GM10248 (cell line): ENCODE measurements around the gene SCUBE1.

ENCODE experiments used
- CTCF ChIA-PET: fragments of 300-600 bp; sonication (Branson Sonifier 250); formaldehyde crosslinking; extraction: SDS; loops from one replicate; lab custom pipeline; 2021; ENCODE audit warnings: antibody characterized with exemption; lab: Yijun Ruan, JAX
- POLR2A ChIA-PET: fragments of 350-650 bp; sonication (Branson Sonifier 250); formaldehyde crosslinking; extraction: SDS; loops from one replicate; lab custom pipeline; 2020; ENCODE audit warnings: antibody characterized with exemption; lab: Yijun Ruan, JAX
- DNase-seq: peaks from one replicate; pipeline ENCODE4 v3.0.0; 2012; ENCODE audit errors: extremely low spot score
- CTCF ChIP-seq: IDR thresholded peaks from 2 replicates; pipeline ENCODE4 v1.5.1; 2012; ENCODE audit warnings: mild to moderate bottlenecking, low read depth; ENCODE audit errors: extremely low read depth, missing control alignments, control extremely low read depth

The SCUBE1 gene

GRCh38 chr22:43228330-43228729 is 114.8 kb downstream of the SCUBE1 start:
- DNase-seq, result peak; percentile 45
- ChIA-PET CTCF (interaction anchor here (9.0 kb wide), 1 partner anchor 118 kb away, joined by 77 read pairs; no protein-coding TSS in a partner anchor), POLR2A (no interaction called here)
- no peak for TF ChIP-seq CTCF

- POLR2A ChIA-PET, result no interaction called here
- CTCF ChIA-PET, result interaction anchor here (9.0 kb wide), 1 partner anchor 119 kb away, joined by 77 read pairs; no protein-coding TSS in a partner anchor
- no peak for DNase-seq
- TF ChIP-seq CTCF, result no peak
Observed at GRCh38 chr22:43227239-43227630, 115.9 kb downstream of the SCUBE1 start.

GRCh38 chr22:43226377-43227238 is 116.6 kb downstream of the SCUBE1 start:
- no peak for DNase-seq
- CTCF ChIA-PET, result interaction anchor here (9.0 kb wide), 1 partner anchor 120 kb away, joined by 77 read pairs; no protein-coding TSS in a partner anchor
- TF ChIP-seq CTCF, result no peak
- POLR2A ChIA-PET, result no interaction called here

- ChIA-PET CTCF (no interaction called here), POLR2A (no interaction called here)
- TF ChIP-seq CTCF, result no peak
- no peak for DNase-seq
Observed at GRCh38 chr22:43225609-43226008, 117.6 kb downstream of the SCUBE1 start.

- no peak for DNase-seq
- POLR2A ChIA-PET, result no interaction called here
- TF ChIP-seq CTCF, result no peak
- CTCF ChIA-PET, result interaction anchor here (0.9 kb wide), 1 partner anchor 9 kb away, joined by 3 read pairs; no protein-coding TSS in a partner anchor
Observed at GRCh38 chr22:43222987-43223386, 120.2 kb downstream of the SCUBE1 start.

GRCh38 chr22:43222262-43222661 is 120.9 kb downstream of the SCUBE1 start:
- POLR2A ChIA-PET, result no interaction called here
- TF ChIP-seq CTCF, result no peak
- CTCF ChIA-PET, result interaction anchor here (0.9 kb wide), 1 partner anchor 9 kb away, joined by 3 read pairs; no protein-coding TSS in a partner anchor
- no peak for DNase-seq
